Breast epithelium (tissue), 4 donors: ENCODE measurements around the gene HSD3B7. TPM values are rescaled to one million over a fixed set of nuclear protein-coding genes. Genes with fewer than 3 reads are reported as not detected.

Experiments used
- DNase-seq, 2 donors: peaks; one replicate each; pipeline ENCODE4 v3.0.0-alpha.2; 2019; ENCODE audit warnings: low spot score in 2 of 2
- H3K27ac ChIP-seq, 2 donors: fragments of 200-600 bp; sonication (generic) in 1 of 2; one replicate each; pipeline ENCODE4 v1.5.1; 2016 to 2019; ENCODE audit warnings: mild to moderate bottlenecking in 1 of 2
- H3K27me3 ChIP-seq, 2 donors: fragments of 200-600 bp; sonication (generic) in 1 of 2; one replicate each; pipeline versions ENCODE4 v1.5.1 to v1.6.0; 2017 to 2019; ENCODE audit warnings: control low read depth in 1 of 2, mild to moderate bottlenecking in 1 of 2
- H3K36me3 ChIP-seq: fragments of 200-600 bp; one replicate; pipeline ENCODE4 v1.5.1; 2019
- H3K4me1 ChIP-seq, 2 donors: fragments of 200-600 bp; sonication (generic); one replicate each; pipeline ENCODE4 v1.5.1; 2016 to 2019; ENCODE audit warnings: control low read depth in 1 of 2
- H3K4me3 ChIP-seq, 3 donors: fragments of 200-600 bp; sonication (generic); 1 replicate in 2 of 3; 2 replicates in 1 of 3; pipeline ENCODE4 v1.5.1; 2016 to 2019; ENCODE audit warnings: mild to moderate bottlenecking in 3 of 3, moderate library complexity in 2 of 3
- H3K9me3 ChIP-seq, 2 donors: fragments of 200-600 bp; sonication (generic) in 1 of 2; one replicate each; pipeline ENCODE4 v1.5.1; 2016 to 2019; ENCODE audit warnings: control low read depth in 1 of 2
- POLR2A ChIP-seq: fragments of 450-650 bp; IDR thresholded peaks from one replicate; pipeline ENCODE4 v1.6.1; 2016; ENCODE audit warnings: antibody characterized with exemption, mild to moderate bottlenecking, moderate library complexity
- POLR2AphosphoS5 ChIP-seq, 3 donors: sonication (generic); formaldehyde crosslinking; IDR thresholded peaks; one replicate each; pipeline ENCODE4 v1.6.1; 2017; ENCODE audit warnings: antibody characterized with exemption in 3 of 3
- intact Hi-C: fragments of 100-400 bp; cut with DNase I; formaldehyde crosslinking; loops from one replicate; pipeline ENCODE4 v1.15.1; 2023; ENCODE audit warnings: low total_unique reads
- total RNA-seq, 3 donors: library from RNA; depleted of rRNA; stranded (reverse); fragments of >200 nt; gene quantifications; one replicate each; pipeline ENCODE4 v1.1.0, GENCODE V29; 2016
- TF ChIP-seq, protein P1 (sequence below), 3 donors: fragments of 450-650 bp; IDR thresholded peaks; one replicate each; pipeline ENCODE4 v1.5.1; 2016 to 2017; ENCODE audit warnings: antibody characterized with exemption in 3 of 3, mild to moderate bottlenecking in 3 of 3, moderate library complexity in 3 of 3

The HSD3B7 gene
- total RNA-seq, 3 donors from 2014 or later, result 12.1 to 27.8 (median 26.9) TPM

GRCh38 chr16:31032736-31033708, 48.0 kb downstream of the HSD3B7 start, which contains the start of gene STX4:
STX4 (plus strand) TSS chr16:31033558; CDS start chr16:31033806, 248 bp downstream.
- Histone ChIP-seq H3K27ac (peak within 1 kb of the TSS; percentile 93 to 99), H3K4me1 (peaks cover 0 to 5% of the 10 kb centered on the region in 2 donors), H3K9me3 (no peaks in the 10 kb centered on the region), H3K27me3 (no peaks in the 10 kb centered on the region), H3K4me3 (peak within 1 kb of the TSS; percentile 84 to 97 (median 93)), H3K36me3 (no peaks in the 10 kb centered on the region)
- DNase-seq, result peak; percentile 97
- TF ChIP-seq, protein P1, sequence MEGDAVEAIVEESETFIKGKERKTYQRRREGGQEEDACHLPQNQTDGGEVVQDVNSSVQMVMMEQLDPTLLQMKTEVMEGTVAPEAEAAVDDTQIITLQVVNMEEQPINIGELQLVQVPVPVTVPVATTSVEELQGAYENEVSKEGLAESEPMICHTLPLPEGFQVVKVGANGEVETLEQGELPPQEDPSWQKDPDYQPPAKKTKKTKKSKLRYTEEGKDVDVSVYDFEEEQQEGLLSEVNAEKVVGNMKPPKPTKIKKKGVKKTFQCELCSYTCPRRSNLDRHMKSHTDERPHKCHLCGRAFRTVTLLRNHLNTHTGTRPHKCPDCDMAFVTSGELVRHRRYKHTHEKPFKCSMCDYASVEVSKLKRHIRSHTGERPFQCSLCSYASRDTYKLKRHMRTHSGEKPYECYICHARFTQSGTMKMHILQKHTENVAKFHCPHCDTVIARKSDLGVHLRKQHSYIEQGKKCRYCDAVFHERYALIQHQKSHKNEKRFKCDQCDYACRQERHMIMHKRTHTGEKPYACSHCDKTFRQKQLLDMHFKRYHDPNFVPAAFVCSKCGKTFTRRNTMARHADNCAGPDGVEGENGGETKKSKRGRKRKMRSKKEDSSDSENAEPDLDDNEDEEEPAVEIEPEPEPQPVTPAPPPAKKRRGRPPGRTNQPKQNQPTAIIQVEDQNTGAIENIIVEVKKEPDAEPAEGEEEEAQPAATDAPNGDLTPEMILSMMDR (IDR thresholded peaks at IDR 0.05), result peak in 2 of 3 donors; percentile 8 to 18
- TF ChIP-seq POLR2A (peak; percentile 36), POLR2AphosphoS5 (IDR thresholded peaks at IDR 0.05) (peak; percentile 95 to 98 (median 95))
- intact Hi-C loops, result loop anchor here (10.0 kb wide), 2 partner anchors 88 to 1728 kb away; partner anchors contain the start of gene ORAI3

GRCh38 chr16:31033709-31034492, 48.9 kb downstream of the HSD3B7 start:
- Histone ChIP-seq H3K9me3 (no peaks in the 10 kb centered on the region), H3K36me3 (no peaks in the 10 kb centered on the region), H3K4me1 (peaks cover 0 to 5% of the 10 kb centered on the region in 2 donors), H3K27me3 (no peaks in the 10 kb centered on the region), H3K4me3 (peak overlapping the region; percentile 84 to 97 (median 93)), H3K27ac (peak overlapping the region; percentile 93 to 99)
- peak in 1 of 3 donors; percentile 41 for TF ChIP-seq POLR2AphosphoS5 (IDR thresholded peaks at IDR 0.05)
- TF ChIP-seq, protein P1 (IDR thresholded peaks at IDR 0.05), result no peak
- peak; percentile 89 to 91 for DNase-seq
- intact Hi-C loops, result loop anchor here (10.0 kb wide), 2 partner anchors 89 to 1729 kb away; partner anchors contain the start of gene ORAI3

- H3K36me3 ChIP-seq, result peaks cover 5% of the 10 kb centered on the region
These were observed 51.7 kb downstream of the HSD3B7 start for GRCh38 chr16:31036691-31037090.

More at GRCh38 chr16:31036691-31037090, 51.7 kb downstream of the HSD3B7 start:
- no peak overlapping the region for H3K4me3 ChIP-seq
- intact Hi-C loops, result loop anchor here (10.0 kb wide), 2 partner anchors 92 to 1732 kb away; partner anchors contain the start of gene ORAI3
- no peak overlapping the region for H3K27ac ChIP-seq
- H3K27me3 ChIP-seq, result no peaks in the 10 kb centered on the region
- no peak for DNase-seq
- TF ChIP-seq POLR2AphosphoS5 (IDR thresholded peaks at IDR 0.05), result no peak
- TF ChIP-seq POLR2A, result no peak
- TF ChIP-seq, protein P1 (IDR thresholded peaks at IDR 0.05), result no peak
- H3K4me1 ChIP-seq, result peaks cover 0 to 5% of the 10 kb centered on the region in 2 donors
- H3K9me3 ChIP-seq, result no peaks in the 10 kb centered on the region

Other genes starting within 250 kb of the HSD3B7 start
- 10 to 100 TPM; 28.5 to 38.8 (median 35.7) TPM for gene PHKG2, start 236.8 kb upstream of the HSD3B7 start, total RNA-seq
- 10 to 100 TPM in 2 of 3 donors, 1 to 10 TPM in 1; 1.4 to 17.1 (median 13.4) TPM for gene CFAP119, start 223.1 kb upstream of the HSD3B7 start, total RNA-seq
- 10 to 100 TPM; 77.0 to 84.7 (median 77.3) TPM for gene RNF40, start 222.9 kb upstream of the HSD3B7 start, total RNA-seq
- 10 to 100 TPM in 2 of 3 donors, 1 to 10 TPM in 1; 9.4 to 16.2 (median 10.5) TPM for gene ZNF629, start 198.0 kb upstream of the HSD3B7 start, total RNA-seq
- 10 to 100 TPM; 29.4 to 47.2 (median 36.2) TPM for gene BCL7C, start 91.1 kb upstream of the HSD3B7 start, total RNA-seq
- gene CTF1, start 88.6 kb upstream of the HSD3B7 start, total RNA-seq, result 1 to 10 TPM; 2.6 to 4.5 (median 3.4) TPM
- 10 to 100 TPM in 1 of 3 donors, 1 to 10 TPM in 2; 4.5 to 12.7 (median 9.2) TPM for gene FBXL19, start 61.6 kb upstream of the HSD3B7 start, total RNA-seq
- 10 to 100 TPM; 20.0 to 40.5 (median 25.9) TPM for gene ORAI3, start 36.1 kb upstream of the HSD3B7 start, total RNA-seq
- gene SETD1A, start 27.5 kb upstream of the HSD3B7 start, total RNA-seq, result 1 to 10 TPM; 4.8 to 5.6 (median 5.1) TPM
- gene STX1B, start 25.4 kb downstream of the HSD3B7 start, total RNA-seq, result 1 to 10 TPM; 1.6 to 2.6 (median 2.6) TPM
- gene STX4, start 48.4 kb downstream of the HSD3B7 start, total RNA-seq, result 10 to 100 TPM; 44.3 to 59.0 (median 52.2) TPM
- 1 to 10 TPM; 6.7 to 8.9 (median 8.8) TPM for gene ZNF668, start 89.0 kb downstream of the HSD3B7 start, total RNA-seq
- gene ZNF646, start 89.2 kb downstream of the HSD3B7 start, total RNA-seq, result 10 to 100 TPM; 12.5 to 17.3 (median 13.1) TPM
- gene PRSS53, start 103.7 kb downstream of the HSD3B7 start, total RNA-seq, result 1 to 10 TPM; 1.3 to 2.0 (median 1.3) TPM
- 100 to 1,000 TPM in 1 of 3 donors, 10 to 100 TPM in 2; 82.6 to 143 (median 86.3) TPM for gene VKORC1, start 109.6 kb downstream of the HSD3B7 start, total RNA-seq
- 10 to 100 TPM; 31.8 to 33.6 (median 33.5) TPM for gene BCKDK, start 123.2 kb downstream of the HSD3B7 start, total RNA-seq
- 10 to 100 TPM; 53.6 to 85.0 (median 67.8) TPM for gene KAT8, start 132.5 kb downstream of the HSD3B7 start, total RNA-seq
- gene PRSS8, start 150.5 kb downstream of the HSD3B7 start, total RNA-seq, result 10 to 100 TPM in 2 of 3 donors, not detected in 1; 23.6 to 54.4 TPM
- 1 to 10 TPM in 2 of 3 donors, under 1 TPM in 1; 0.98 to 8.3 (median 2.0) TPM for gene PRSS36, start 164.9 kb downstream of the HSD3B7 start, total RNA-seq
- 10 to 100 TPM; 59.0 to 78.3 (median 73.9) TPM for gene FUS, start 194.9 kb downstream of the HSD3B7 start, total RNA-seq
- gene PYCARD, start 217.6 kb downstream of the HSD3B7 start, total RNA-seq, result 10 to 100 TPM; 32.9 to 50.2 (median 35.7) TPM
- gene TRIM72, start 228.9 kb downstream of the HSD3B7 start, total RNA-seq, result under 1 TPM in 2 of 3 donors, not detected in 1; under 0.01 TPM
- gene PYDC1, start 231.9 kb downstream of the HSD3B7 start, total RNA-seq, result not detected